ENCODE data around the gene C10orf71.

- TF ChIP-seq EZH2 (IDR thresholded peaks at IDR 0.05; ENCODE audit: borderline replicate concordance, low read length): no peak
- TF ChIP-seq, protein P1, sequence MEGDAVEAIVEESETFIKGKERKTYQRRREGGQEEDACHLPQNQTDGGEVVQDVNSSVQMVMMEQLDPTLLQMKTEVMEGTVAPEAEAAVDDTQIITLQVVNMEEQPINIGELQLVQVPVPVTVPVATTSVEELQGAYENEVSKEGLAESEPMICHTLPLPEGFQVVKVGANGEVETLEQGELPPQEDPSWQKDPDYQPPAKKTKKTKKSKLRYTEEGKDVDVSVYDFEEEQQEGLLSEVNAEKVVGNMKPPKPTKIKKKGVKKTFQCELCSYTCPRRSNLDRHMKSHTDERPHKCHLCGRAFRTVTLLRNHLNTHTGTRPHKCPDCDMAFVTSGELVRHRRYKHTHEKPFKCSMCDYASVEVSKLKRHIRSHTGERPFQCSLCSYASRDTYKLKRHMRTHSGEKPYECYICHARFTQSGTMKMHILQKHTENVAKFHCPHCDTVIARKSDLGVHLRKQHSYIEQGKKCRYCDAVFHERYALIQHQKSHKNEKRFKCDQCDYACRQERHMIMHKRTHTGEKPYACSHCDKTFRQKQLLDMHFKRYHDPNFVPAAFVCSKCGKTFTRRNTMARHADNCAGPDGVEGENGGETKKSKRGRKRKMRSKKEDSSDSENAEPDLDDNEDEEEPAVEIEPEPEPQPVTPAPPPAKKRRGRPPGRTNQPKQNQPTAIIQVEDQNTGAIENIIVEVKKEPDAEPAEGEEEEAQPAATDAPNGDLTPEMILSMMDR (IDR thresholded peaks at IDR 0.05; ENCODE audit: low read length): no peak
Observed at GRCh38 chr10:49283491-49283890, 15.5 kb upstream of the C10orf71 start.

Measured in OCI-LY1 (cell line).